Heart left ventricle (tissue), 16 donors: ENCODE results near the gene THADA. TPM values are rescaled to one million over a fixed set of nuclear protein-coding genes. Genes with fewer than 3 reads are reported as not detected.
A peak's percentile ranks its signal among the peaks of the same experiment; 100 is the strongest.

Source experiments
- ATAC-seq, 4 donors: fragments of 200-7000 bp; cut with Tn5 transposase; one replicate each; pipeline ENCODE4 v1.9.1; 2020 to 2022; ENCODE audit warnings: moderate library complexity in 4 of 4, mild to moderate bottlenecking in 3 of 4, moderate number of reproducible peaks in 1 of 4
- DNase-seq, 5 donors: peaks; one replicate each; pipeline ENCODE4 v3.0.0-alpha.2; 2020
- H3K27ac ChIP-seq, 12 donors: fragments of 200-600 bp; sonication (generic) in 4 of 12; one replicate each; pipeline versions ENCODE4 v1.5.0 to v1.8.0; 2016 to 2022; ENCODE audit warnings: mild to moderate bottlenecking in 2 of 12
- H3K27me3 ChIP-seq, 9 donors: fragments of 200-600 bp; sonication (generic) in 2 of 9; one replicate each; pipeline versions ENCODE4 v1.5.1 to v1.8.0; 2016 to 2022; ENCODE audit warnings: mild to moderate bottlenecking in 3 of 9
- H3K36me3 ChIP-seq, 9 donors: fragments of 200-600 bp; sonication (generic) in 2 of 9; one replicate each; pipeline versions ENCODE4 v1.5.0 to v1.8.0; 2018 to 2022; ENCODE audit warnings: mild to moderate bottlenecking in 2 of 9
- H3K4me1 ChIP-seq, 12 donors: fragments of 200-600 bp; sonication (generic) in 4 of 12; one replicate each; pipeline versions ENCODE4 v1.5.0 to v1.8.0; 2016 to 2022; ENCODE audit warnings: mild to moderate bottlenecking in 3 of 12
- H3K4me3 ChIP-seq, 12 donors: fragments of 200-600 bp; sonication (generic) in 4 of 12; one replicate each; pipeline versions ENCODE4 v1.5.0 to v1.8.0; 2017 to 2022; ENCODE audit warnings: mild to moderate bottlenecking in 9 of 12, moderate library complexity in 4 of 12
- H3K9me3 ChIP-seq, 12 donors: fragments of 200-600 bp; sonication (generic) in 4 of 12; one replicate each; pipeline versions ENCODE4 v1.5.0 to v1.8.0; 2016 to 2022; ENCODE audit warnings: mild to moderate bottlenecking in 1 of 12
- CTCF ChIP-seq, 12 donors: fragments of 200-600 bp; sonication (generic) in 4 of 12; IDR thresholded peaks; one replicate each; pipeline versions ENCODE4 v1.5.0 to v1.8.0; 2018 to 2022; ENCODE audit warnings: antibody characterized with exemption in 12 of 12, mild to moderate bottlenecking in 5 of 12
- POLR2A ChIP-seq, 2 donors: fragments of 450-650 bp; IDR thresholded peaks; one replicate each; pipeline ENCODE4 v1.6.1; 2017; ENCODE audit warnings: antibody characterized with exemption in 2 of 2, mild to moderate bottlenecking in 2 of 2, moderate library complexity in 2 of 2
- WGBS, 4 donors: extraction: QIAGEN DNeasy Blood & Tissue Kit in 2 of 4; methylation state at CpG; one replicate each; pipeline versions ENCODE4 v1.1.5 to v1.1.7; 2013 to 2018; 5-methylcytosine and 5-hydroxymethylcytosine counted together
- intact Hi-C, 10 donors: fragments of 100-400 bp; cut with DNase I; formaldehyde crosslinking; loops; one replicate each; pipeline versions ENCODE4 v1.11.1 to v1.14.2; 2022
- polyA plus RNA-seq, 2 donors: library from polyadenylated mRNA; stranded (reverse); fragments of 200-250 nt; gene quantifications; one replicate each; pipeline ENCODE4 v1.2.3, GENCODE V29; 2013
- total RNA-seq, 9 donors: library from RNA; depleted of rRNA in 2 of 9; stranded (reverse); fragments of >200 nt in 2 of 9; fragmentation: NEBNext Ultra II Directional in 3 of 9; extraction: Animal tissue kit (Norgen Biotek cat#: 25700) in 3 of 9; gene quantifications; one replicate each; pipeline versions ENCODE4 v1.1.0 to v1.2.4, GENCODE V29; 2016 to 2023
- donor health status: ischemic (EF 13 %, LVEDD 7.1; RV severe dilation, severe dysfunction).
- donor health status: healthy with polysubstance abuse.
- donor health status: DM: no; HTN: yes; CAD: no.
- donor health status: DM: no; HTN: no; CAD: no.
- donor health status: ischemic (EF 25% LVEDD 6.9; RV normal size, moderate dysfunction).
- donor health status: ischemic (EF 25% LVEDD 5.7; RV mildly dilated, moderate dysfunction).
- donor health status: healthy.
- donor health status: DM: yes; HTN: yes; CAD: no.
- donor health status: ischemic (EF 35%, LVEDD 5.7; RV mildly dilated, moderate dysfunction).
- donor health status: nonischemic (EF 11% LVEDD 7.7; RV severe dilation, severe dysfunction).
- donor health status: DM: yes; HTN: yes; CAD: no.
- donor health status: PGD.
- donor health status: ischemic (EF 29% LVEDD 5.4; RV normal size, mild dysfunction).
- donor health status: nonischemic (EF 23%, LVEDD 6.1; RV moderate dilation, normal function).

The THADA gene
- total and polyA plus RNA-seq, 11 donors = 6.8 to 21.4 (median 13.0) TPM

DNA sequence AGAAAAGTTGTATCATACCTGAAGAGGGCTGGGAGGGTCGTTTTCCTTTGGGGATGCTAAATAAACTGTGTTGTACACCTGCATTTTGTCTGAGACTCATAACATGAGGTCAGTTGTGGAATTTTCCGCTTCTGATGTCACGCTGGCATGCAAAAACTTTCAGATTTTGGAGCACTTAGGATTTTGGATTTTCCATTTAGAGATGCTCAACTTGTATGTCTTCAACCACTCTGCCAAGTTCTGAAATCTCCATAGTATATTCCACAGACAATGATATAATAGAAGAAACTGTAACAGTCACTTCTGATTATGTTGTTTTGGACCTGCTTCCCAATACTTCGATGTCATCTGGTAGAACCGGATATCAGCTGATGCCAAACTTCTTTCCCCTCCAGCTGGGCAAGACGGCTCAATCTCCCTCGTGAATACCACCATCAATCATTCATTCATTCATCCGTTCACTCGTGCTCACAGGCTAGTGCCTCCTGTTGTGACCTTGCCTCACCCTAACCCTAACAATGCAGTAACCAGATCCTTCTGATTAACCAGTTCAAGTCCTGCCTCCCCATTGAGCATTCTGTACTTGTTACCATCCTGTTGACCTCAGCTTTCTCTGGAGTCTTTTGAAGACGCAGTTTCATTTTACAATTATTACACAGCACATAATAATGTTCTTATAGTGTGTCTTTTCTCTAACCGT is 35.9 kb upstream of the THADA start:
- intact Hi-C loops = no loop called here
- H3K27ac ChIP-seq = peak overlapping the region in 1 of 12 donors; percentile 5
- H3K4me1 ChIP-seq = peaks cover 0 to 5% (median 2%) of the 10 kb centered on the region in 12 donors
- ATAC-seq (no peak), DNase-seq (no peak)
- H3K36me3 ChIP-seq = no peaks in the 10 kb centered on the region
- no peak overlapping the region for H3K4me3 ChIP-seq
- TF ChIP-seq CTCF (IDR thresholded peaks at IDR 0.05) = no peak
- 60 to 69% (median 67%) methylated on average over 11 of the region's 11 CpGs for WGBS, 4 donors
- peaks cover 0 to 42% (median 5%) of the 10 kb centered on the region in 9 donors for H3K27me3 ChIP-seq
- peaks cover 0 to 7% (median 0%) of the 10 kb centered on the region in 12 donors for H3K9me3 ChIP-seq

GRCh38 chr2:43622931-43623451 is 27.2 kb upstream of the THADA start:
- peak overlapping the region in 8 of 12 donors; percentile 5 to 55 (median 27) for H3K27ac ChIP-seq
- 39 to 51% (median 42%) methylated on average over 6 of the region's 6 CpGs for WGBS, 4 donors
- H3K36me3 ChIP-seq = no peaks in the 10 kb centered on the region
- peaks cover 0 to 8% (median 0%) of the 10 kb centered on the region in 9 donors for H3K27me3 ChIP-seq
- no peak for TF ChIP-seq POLR2A (IDR thresholded peaks at IDR 0.05)
- peaks cover 0 to 4% (median 0%) of the 10 kb centered on the region in 12 donors for H3K9me3 ChIP-seq
- DNase-seq (peak in 3 of 5 donors; percentile 26 to 64 (median 48)), ATAC-seq (peak in 3 of 4 donors; percentile 67 to 81 (median 73))
- peaks cover 0 to 3% (median 0%) of the 10 kb centered on the region in 12 donors for H3K4me1 ChIP-seq
- intact Hi-C loops = no loop called here
- H3K4me3 ChIP-seq = peak overlapping the region in 2 of 12 donors; percentile 12 to 21

DNA sequence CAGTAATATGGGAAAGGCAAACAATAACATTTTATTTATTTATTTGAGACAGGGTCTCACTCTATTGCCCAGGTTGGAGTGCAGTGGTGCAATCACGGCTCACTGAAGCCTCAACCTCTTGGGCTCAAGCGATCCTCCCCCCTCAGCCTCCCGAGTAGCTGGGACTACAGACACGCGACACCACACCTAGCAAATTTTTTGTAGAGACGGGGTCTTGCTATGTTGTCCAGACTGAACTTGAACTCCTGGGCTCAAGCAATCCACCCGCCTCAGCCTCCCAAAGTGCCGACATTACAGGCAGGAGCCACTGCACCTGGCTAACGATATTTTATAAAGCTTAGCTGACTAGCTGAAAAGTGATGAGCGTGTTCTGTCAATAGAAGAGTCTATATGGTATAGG is 23.7 kb upstream of the THADA start:
- ATAC-seq = no peak
- Histone ChIP-seq H3K4me1 (peaks cover 0 to 3% (median 0%) of the 10 kb centered on the region in 12 donors), H3K36me3 (no peaks in the 10 kb centered on the region), H3K27ac (no peak overlapping the region), H3K9me3 (no peaks in the 10 kb centered on the region), H3K27me3 (peaks cover 0 to 8% (median 0%) of the 10 kb centered on the region in 9 donors), H3K4me3 (no peak overlapping the region)
- WGBS, 4 donors = 91 to 95% (median 94%) methylated on average over 10 of the region's 10 CpGs
- no peak for TF ChIP-seq POLR2A (IDR thresholded peaks at IDR 0.05)
- TF ChIP-seq CTCF (IDR thresholded peaks at IDR 0.05) = no peak
- intact Hi-C loops = loop anchor here in 3 of 10 donors (10.0 kb wide), 3 partner anchors 145 to 255 kb away; partner anchors contain the start of gene DYNC2LI1 (in 1 of the 3)
- DNase-seq = no peak

- intact Hi-C loops = loop anchor here in 3 of 10 donors (10.0 kb wide), 3 partner anchors 148 to 258 kb away; partner anchors contain the start of gene DYNC2LI1 (in 1 of the 3)
Measured at GRCh38 chr2:43616967-43617680, 21.3 kb upstream of the THADA start.

More at GRCh38 chr2:43616967-43617680, 21.3 kb upstream of the THADA start:
- no peak overlapping the region for H3K4me3 ChIP-seq
- no peak for ATAC-seq
- no peak for DNase-seq
- H3K9me3 ChIP-seq = no peaks in the 10 kb centered on the region
- peaks cover 0 to 4% (median 0%) of the 10 kb centered on the region in 9 donors for H3K27me3 ChIP-seq
- H3K36me3 ChIP-seq = no peaks in the 10 kb centered on the region
- 73 to 79% (median 74%) methylated on average over 5 of the region's 5 CpGs for WGBS, 4 donors
- H3K4me1 ChIP-seq = peaks cover 0 to 2% (median 0%) of the 10 kb centered on the region in 12 donors
- no peak for TF ChIP-seq POLR2A (IDR thresholded peaks at IDR 0.05)
- no peak for TF ChIP-seq CTCF (IDR thresholded peaks at IDR 0.05)
- H3K27ac ChIP-seq = no peak overlapping the region
